Measurements from ENCODE around the gene POLR1D. TPM values are rescaled to one million over a fixed set of nuclear protein-coding genes. Genes with fewer than 3 reads are reported as not detected.

Gene POLR1D
- total RNA-seq, 2 donors from 2014 or later, result 56.0 to 178 TPM

Other genes starting within 250 kb of the POLR1D start
- 10 to 100 TPM; 54.7 to 94.2 TPM for gene GTF3A, start 197.3 kb upstream of the POLR1D start, total RNA-seq
- 10 to 100 TPM; 26.0 to 51.1 TPM for gene MTIF3, start 171.3 kb upstream of the POLR1D start, total RNA-seq
- gene LNX2, start 1.4 kb upstream of the POLR1D start, total RNA-seq, result 10 to 100 TPM; 11.2 to 23.1 TPM
- not detected for gene GSX1, start 170.6 kb downstream of the POLR1D start, total RNA-seq